SK-N-MC (cell line): ENCODE results near the gene WDFY1.

Experiments
- EZH2 ChIP-seq: fragments of 200-600 bp; sonication (generic); IDR thresholded peaks from one replicate; pipeline ENCODE4 v1.6.1; 2017; ENCODE audit warnings: antibody characterized with exemption
- FOXP2 ChIP-seq: optimal IDR thresholded peaks from 2 replicates; pipeline ENCODE3; 2011; ENCODE audit warnings: mild to moderate bottlenecking, moderate library complexity; ENCODE audit not compliant: insufficient read depth; ENCODE audit errors: extremely low read length, control extremely low read depth
- POLR2AphosphoS5 ChIP-seq: IDR thresholded peaks from 2 replicates; pipeline ENCODE4 v1.6.1; 2012; ENCODE audit warnings: mild to moderate bottlenecking, low read depth, low read length, borderline replicate concordance

DNA sequence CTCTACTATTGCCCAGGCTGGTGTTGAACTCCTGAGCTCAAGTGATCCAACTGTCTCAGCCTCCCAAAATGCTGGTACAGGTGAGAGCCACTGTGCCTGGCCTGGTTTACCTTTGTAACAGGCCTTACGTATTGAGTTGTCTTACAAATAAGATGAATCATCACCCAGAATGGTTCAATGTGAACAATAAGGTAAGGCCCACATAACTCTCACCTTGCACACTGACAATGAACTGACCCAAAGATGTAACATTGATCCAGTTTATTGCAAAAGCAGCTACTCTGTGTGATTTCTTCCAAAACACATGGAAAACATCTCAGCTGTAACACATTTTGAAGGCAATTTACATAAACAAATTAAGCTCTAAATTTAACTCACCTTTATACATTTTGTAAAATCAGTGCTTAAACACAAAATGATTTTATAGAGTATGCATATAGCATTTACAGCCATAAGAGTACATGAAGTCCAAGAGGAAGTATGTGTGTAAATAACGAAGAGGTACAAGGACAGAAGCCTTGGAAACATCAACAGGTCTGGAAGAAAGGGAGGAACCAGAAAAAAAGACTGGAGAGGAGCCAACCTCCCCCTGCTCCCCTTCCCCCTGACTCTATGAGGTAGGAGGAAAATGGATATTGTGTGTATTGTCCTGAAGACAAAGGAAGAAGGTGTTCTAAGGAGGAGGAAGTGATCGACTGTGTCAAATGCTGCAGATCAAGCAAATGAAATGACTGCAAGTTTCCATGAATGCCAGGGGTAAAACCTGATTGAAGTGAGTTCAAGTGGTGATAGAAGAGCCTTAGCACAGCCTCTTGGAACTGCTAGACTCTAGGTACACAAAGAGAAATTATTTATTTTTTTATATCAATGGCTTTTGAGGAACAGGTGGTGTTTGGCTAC is 5.6 kb upstream of the WDFY1 start:
- TF ChIP-seq EZH2, result no peak
- TF ChIP-seq POLR2AphosphoS5, result no peak
- no peak for TF ChIP-seq FOXP2
